GM19238 (cell line): ENCODE measurements around the gene CENPS.
A peak's percentile ranks its signal among the peaks of the same experiment; 100 is the strongest.
"Not testable (repeated sequence)": the region's sequence is repeated elsewhere in the genome, so short reads cannot be mapped to it uniquely, and the experiment has no call there.

Experiments used
- DNase-seq: peaks from one replicate; pipeline ENCODE4 v3.0.0; 2011; ENCODE audit warnings: low spot score; ENCODE audit not compliant: insufficient read length

Gene CENPS

GRCh38 chr1:10450836-10451235 lies 20.6 kb downstream of the CENPS start:
- DNase-seq = no peak

GRCh38 chr1:10451287-10451686 lies 21.1 kb downstream of the CENPS start:
- DNase-seq = no peak

GRCh38 chr1:10456048-10456447 lies 25.8 kb downstream of the CENPS start:
- DNase-seq = no peak

- no peak for DNase-seq
Measured at GRCh38 chr1:10456661-10457060, 26.4 kb downstream of the CENPS start.

GRCh38 chr1:10457462-10457861 lies 27.2 kb downstream of the CENPS start:
- not testable (repeated sequence) for DNase-seq

- no peak for DNase-seq
Measured at GRCh38 chr1:10457875-10458274, 27.6 kb downstream of the CENPS start.

GRCh38 chr1:10459184-10459583 lies 29.0 kb downstream of the CENPS start:
- no peak for DNase-seq

GRCh38 chr1:10467078-10467477 lies 36.8 kb downstream of the CENPS start:
- no peak for DNase-seq

GRCh38 chr1:10470043-10470442 lies 39.8 kb downstream of the CENPS start:
- DNase-seq = no peak

GRCh38 chr1:10471411-10472219 lies 41.4 kb downstream of the CENPS start:
- DNase-seq = no peak

GRCh38 chr1:10472220-10473144 lies 42.2 kb downstream of the CENPS start, which contains the start of gene DFFA:
DFFA (minus strand) TSS chr1:10472529; CDS start chr1:10472458, 71 bp downstream.
- DNase-seq = peak; percentile 84

GRCh38 chr1:10473145-10473765 lies 43.0 kb downstream of the CENPS start:
- no peak for DNase-seq

GRCh38 chr1:10474309-10474612 lies 44.0 kb downstream of the CENPS start:
- not testable (repeated sequence) for DNase-seq

GRCh38 chr1:10474613-10475507 lies 44.6 kb downstream of the CENPS start, which contains the start of gene PEX14:
PEX14 (plus strand) TSS chr1:10474950; CDS start chr1:10474967, 17 bp downstream.
- peak; percentile 88 for DNase-seq

- no peak for DNase-seq
Measured at GRCh38 chr1:10475510-10475909, 45.3 kb downstream of the CENPS start.

- DNase-seq = no peak
Measured at GRCh38 chr1:10479296-10479695, 49.1 kb downstream of the CENPS start.

- DNase-seq = no peak
Measured at GRCh38 chr1:10480614-10481013, 50.4 kb downstream of the CENPS start.

GRCh38 chr1:10484521-10484920 lies 54.3 kb downstream of the CENPS start:
- no peak for DNase-seq

GRCh38 chr1:10489291-10490055 lies 59.2 kb downstream of the CENPS start:
- DNase-seq = no peak
